Activated CD4-positive, alpha-beta T cell treated with anti-CD3 and anti-CD28 coated beads, Interleukin-2, amount 50 U/mL, for 1 hour (primary cell): ENCODE measurements around the gene CRACDL.
A peak's percentile ranks its signal among the peaks of the same experiment; 100 is the strongest.

Experiments used
- DNase-seq: peaks from one replicate; pipeline ENCODE4 v3.0.0-alpha.2; 2020

The CRACDL gene

DNA sequence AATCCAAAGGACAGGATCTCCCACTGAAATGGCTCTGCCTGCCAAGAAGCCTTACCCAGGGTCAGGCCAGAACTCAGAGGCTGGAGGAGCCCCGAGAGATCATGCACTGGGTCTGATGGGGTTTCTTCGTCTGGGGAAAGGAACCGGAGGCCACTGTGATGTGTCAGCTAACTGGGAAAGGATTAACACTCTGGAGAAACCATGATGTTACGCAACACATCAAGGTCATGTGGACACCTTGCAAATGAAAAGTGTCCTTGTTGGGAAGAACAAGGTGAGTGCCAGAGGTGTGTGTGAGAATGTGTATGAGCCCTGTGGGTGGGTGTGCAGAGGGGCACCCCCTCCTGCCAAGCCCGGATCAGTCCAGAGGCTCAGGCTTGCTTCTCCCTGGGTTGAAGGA, 86.9 kb downstream of the CRACDL start:
- no peak for DNase-seq

- no peak for DNase-seq
Observed at GRCh38 chr2:98847853-98848252, 88.2 kb downstream of the CRACDL start.

DNA sequence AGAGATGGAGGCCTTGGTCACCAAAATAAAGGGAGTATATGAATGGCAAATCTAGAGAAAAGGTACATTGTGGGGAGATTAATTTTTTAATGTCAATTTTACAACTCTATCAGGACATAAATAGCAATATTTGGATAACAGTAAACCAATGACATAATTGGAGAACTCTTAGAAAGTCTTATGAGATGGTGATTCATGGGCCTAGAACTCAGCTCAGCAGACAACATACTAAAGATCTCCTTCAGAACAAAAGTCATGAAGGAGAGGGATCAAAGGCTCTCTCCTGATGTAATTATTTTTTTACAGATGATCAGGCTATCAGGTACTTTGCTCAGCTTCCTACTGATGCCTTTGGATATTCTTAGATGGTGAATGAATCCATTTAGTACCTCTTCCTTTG, 90.0 kb downstream of the CRACDL start:
- DNase-seq, result no peak

GRCh38 chr2:98842136-98842535, 93.9 kb downstream of the CRACDL start:
- DNase-seq, result no peak

DNA sequence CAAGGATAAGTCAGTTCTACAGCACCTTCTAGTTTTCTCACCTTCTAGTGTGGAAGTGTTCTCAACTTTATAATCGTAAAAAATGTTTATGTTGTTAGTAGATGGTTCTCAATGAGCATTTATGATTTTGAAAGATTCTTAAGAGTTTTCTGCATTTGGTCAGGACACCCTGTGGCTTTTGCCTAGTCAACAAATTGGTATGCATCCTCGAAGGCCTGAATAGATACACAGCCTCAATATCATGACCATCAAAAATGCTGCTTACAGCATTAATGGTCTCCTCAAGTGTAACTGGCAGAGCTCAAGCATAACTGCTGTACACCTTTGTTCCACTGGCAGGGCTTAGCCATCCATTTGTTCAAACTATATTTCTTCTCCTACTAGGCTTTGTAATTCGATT, 96.7 kb downstream of the CRACDL start:
- no peak for DNase-seq

DNA sequence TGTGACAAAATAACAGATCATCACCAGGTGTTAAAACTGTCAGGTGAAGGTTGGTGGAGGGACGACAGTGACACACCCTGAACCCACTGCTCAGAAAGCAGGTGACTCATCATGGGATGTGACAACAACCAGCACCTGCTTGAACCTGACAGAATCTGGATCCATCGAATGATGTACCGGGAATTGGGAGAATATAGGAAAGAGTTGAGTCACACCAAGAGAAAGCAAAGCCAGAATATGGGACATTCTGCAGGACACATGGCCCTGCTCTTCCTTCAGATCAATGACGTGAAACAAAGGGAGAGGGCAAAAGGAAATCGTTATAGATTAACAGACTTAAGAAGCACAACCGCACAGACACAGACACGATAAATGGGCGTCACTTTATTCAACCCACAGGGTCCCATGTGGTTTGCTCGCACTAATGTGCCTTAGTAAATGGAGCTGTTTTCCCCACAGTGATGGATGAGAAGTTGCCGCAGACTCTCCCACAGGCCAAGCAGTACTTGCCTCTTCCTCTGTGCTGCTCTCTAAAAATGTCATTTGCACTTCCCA, 100.1 kb downstream of the CRACDL start:
- DNase-seq, result peak; percentile 45

DNA sequence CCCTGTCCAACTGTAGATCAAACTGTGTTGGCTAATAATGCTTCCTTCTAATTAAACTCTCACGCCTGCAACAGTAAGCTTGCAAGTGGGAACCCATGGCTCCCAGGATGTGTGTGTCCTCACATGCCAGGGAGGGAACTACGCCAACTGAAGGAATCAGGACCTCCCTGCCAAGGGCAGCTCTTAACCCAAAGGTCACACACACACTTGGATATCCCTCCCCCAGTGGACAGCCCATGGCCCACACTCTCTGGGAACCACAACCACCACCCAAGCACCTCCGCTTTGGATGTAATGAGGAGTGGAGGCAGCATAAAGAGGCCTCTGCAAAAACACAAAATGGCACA, 102.1 kb downstream of the CRACDL start:
- DNase-seq, result no peak

DNA sequence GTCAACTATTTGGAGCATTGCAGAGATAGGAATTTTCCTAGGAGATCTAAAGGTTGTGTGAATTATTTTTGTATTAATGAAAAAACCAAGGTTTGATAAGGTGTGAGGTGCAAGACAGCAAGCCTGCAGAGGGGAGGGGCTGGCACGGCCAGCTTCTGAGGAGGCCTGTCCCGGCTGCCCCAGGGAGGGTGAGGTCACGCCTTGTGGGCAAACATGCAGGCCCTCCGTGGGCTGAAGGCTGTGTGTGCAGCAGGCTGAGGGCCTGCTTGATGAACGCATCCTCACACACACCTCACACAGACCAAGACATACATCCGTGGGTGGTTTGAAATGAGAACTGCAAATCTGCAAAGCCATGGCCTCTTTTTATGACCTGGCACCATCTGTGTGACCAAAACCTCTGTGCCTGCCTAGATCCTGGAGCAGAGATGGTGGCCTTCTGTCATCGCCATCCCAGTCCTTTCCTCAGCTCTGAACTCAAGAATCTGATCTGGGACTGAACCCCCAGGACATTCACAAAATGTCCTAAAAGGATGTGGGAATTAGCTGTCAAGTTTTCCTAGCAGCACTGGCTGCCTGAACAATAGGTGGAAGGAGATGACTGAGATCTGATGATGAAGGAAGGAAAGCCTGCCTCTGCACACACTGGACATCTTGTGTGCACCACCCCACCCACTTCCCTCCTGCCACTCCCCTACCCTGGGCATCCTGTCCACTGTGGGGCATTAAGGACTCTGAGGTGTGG, 102.7 kb downstream of the CRACDL start:
- DNase-seq, result no peak

DNA sequence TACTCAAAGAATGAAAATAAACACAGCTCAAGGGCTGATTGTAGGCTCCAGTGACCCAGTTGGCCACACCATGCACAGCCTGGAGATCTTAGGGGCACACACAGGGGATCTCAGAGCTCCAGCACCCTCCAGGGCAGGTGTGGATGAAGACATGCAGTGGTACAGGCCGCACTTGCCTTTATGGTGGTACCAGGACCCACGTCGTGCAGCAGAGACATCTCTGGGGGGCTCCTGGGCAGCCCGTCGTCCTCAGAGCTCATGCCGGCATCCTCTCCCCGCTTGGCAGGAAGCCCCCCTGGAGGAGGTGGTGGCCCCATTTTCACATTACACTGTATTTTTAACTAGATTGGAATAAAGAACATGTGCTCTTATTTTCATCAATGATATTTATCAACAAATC, 103.9 kb downstream of the CRACDL start:
- DNase-seq, result no peak

DNA sequence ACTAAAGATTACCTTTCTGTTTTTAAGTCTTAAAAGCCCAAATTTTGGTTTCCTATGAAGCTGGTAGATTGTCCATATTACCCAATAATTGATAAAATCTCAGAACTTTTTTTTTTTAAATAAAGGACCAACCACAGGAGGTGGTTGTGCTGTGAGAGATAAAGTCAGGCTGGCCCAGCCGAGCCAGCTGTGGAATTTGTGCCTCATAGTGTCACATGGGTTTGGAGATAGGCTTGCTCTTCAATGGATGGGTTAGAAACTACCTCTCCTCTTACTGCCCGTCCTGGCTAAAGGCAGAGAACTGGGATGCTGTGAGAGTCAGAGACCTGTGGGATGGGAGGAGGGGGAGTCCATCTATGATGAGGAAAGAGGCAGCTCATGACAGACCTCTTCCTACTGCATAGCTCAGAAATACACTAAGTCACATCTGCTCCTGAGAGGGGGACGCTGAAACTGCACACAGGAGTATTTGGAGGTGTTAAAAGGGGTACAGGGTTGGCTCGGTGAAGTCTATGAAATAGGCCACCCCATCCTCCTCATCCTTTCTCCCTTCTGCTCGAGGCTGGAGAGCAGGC, 105.4 kb downstream of the CRACDL start:
- DNase-seq, result no peak

GRCh38 chr2:98829581-98830270, 106.3 kb downstream of the CRACDL start:
- no peak for DNase-seq

DNA sequence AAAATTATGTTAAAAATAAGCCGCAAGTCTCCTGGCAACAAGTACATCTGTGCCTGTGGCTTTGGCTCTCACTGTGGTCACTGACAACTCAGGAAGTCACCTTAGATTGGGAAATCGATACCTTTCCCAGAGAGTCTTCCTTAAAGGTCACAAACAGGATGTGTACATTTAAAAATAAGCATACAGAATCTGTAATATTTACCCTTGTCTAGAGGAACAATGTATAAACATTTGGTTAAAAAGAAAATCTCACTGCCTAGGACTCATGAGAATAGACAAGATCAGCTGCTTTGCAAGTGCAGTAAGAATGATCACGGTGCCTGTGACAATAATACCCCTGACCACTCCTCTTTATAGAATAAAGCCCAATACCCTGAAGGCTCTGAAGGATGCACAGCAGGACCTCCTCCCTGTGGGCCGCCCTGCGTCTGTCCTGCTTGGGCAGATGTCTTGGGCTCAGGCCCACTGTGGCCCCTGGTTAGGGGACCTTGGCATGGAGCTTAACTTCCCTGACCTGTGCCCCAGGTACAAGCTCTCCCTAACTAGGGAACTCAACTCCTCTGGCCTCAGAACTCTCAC, 107.1 kb downstream of the CRACDL start:
- DNase-seq, result no peak

DNA sequence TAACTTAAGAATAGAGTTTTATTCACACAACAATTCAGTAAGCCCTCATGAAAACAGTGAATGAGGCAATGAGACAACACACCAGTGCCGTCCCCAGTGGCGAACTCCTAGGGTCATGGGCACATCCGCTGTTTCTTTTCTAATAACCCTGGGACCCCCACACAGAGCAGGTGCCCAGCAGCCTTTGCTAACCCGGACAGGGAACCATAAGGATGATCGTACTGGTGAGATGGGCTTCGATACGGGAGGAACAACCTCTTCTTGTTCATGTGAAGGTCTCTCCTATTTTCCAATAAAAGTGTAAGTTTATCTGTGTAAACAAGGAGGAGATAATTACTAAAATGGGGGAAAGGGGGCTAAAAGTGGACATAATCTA, 107.7 kb downstream of the CRACDL start:
- DNase-seq, result no peak

DNA sequence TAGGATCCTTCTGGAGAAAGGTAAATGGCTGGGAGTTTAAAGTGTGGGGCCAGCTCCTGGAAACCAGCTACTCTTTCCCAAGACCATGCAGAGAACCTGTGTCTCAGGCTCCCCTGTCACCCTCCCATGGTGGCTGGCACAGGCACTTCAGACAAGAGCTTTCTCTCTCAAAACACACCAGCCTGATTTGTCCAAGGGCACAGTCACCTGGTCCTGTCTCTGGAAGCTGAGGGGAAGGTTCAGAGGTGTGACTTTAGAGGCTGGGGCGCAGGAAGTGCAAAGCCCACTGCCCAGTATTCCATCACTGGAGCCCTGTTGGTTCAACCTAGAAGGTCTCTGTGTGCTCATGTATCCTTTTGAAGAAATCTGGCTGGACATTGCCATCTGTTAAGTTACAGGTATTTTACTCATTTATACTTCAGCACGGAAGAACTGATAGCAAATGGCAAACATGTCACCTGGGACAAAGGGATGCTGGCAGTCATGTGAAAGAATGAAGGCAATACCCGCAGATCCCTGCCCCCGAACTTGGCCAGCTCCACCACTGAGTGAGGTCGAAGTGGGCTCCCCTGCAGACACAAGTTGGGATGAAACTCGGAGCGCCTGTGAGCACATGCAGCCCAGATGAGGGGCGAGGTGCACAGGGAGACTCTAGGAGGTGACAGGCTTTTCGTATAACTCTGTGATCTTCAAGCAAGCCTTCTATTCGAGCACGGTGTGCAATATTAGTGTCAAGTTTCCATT, 108.2 kb downstream of the CRACDL start:
- no peak for DNase-seq

GRCh38 chr2:98826856-98827255, 109.2 kb downstream of the CRACDL start:
- DNase-seq, result no peak

DNA sequence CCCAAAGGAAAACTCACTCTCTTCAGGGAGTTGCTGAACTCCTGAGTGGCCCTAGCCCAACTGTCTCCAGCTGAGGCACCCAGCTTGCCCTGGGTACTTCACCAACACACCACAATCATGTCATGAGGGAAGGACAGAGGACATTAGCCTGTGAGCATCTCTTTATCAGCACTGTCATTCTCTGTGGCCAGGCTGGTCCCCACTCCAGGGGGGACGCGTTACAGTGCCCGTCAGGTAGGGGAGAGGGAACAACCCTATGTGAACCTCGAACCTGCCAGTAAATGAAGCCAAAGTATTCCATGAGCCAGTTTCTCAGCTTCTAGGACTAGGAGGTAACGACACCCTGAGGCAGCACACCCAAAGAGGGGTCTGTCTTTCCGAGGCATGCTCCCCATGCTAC, 110.2 kb downstream of the CRACDL start:
- no peak for DNase-seq

GRCh38 chr2:98825404-98825803, 110.6 kb downstream of the CRACDL start:
- DNase-seq, result no peak

GRCh38 chr2:98825020-98825350, 111.0 kb downstream of the CRACDL start:
- no peak for DNase-seq

DNA sequence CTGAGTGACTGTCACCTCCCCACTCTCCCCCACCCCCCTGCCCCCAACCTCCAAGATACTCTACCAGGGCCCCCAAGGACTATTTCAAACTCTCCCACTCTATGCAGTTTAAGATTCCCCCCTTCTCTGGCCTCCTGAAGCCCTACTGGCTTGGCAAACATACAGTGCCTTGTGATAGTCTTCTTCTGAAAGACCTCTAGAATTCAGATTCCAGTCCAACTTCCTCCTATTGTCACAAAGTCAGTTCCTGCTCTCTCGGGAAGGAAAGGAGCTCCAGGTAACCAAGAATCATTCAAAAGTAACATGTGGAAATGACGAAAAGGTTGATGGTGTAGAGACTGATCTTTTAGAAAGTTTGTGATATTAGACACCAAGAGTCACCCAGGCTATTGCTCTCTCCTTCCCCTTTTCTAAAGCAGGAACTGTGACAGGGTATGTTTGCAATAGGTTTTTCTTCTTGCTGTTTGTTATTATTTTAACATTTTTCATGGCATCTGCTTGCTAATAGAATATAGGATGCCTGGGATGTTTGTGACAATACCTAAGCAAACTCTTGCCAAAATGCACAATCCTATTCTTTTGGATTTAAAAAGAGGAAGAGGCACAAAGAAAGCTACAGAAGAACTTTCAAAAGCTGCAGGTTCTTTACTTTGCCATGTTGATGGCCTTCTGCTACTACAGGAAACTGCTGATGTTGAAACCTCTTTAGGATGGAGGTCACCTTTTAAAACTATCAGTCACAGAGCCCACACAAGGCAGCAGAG, 111.6 kb downstream of the CRACDL start:
- no peak for DNase-seq

GRCh38 chr2:98823196-98824170, 112.5 kb downstream of the CRACDL start:
- no peak for DNase-seq
